Embryonic facial prominence (tissue), 1 donor: ENCODE data around the gene SP140.
"Not testable (repeated sequence)": the region's sequence is repeated elsewhere in the genome, so short reads cannot be mapped to it uniquely, and the experiment has no call there.

Source experiments
- DNase-seq: peaks from one replicate; pipeline ENCODE4 v3.0.0-alpha.2; 2016; ENCODE audit errors: extremely low spot score

SP140 gene

DNA sequence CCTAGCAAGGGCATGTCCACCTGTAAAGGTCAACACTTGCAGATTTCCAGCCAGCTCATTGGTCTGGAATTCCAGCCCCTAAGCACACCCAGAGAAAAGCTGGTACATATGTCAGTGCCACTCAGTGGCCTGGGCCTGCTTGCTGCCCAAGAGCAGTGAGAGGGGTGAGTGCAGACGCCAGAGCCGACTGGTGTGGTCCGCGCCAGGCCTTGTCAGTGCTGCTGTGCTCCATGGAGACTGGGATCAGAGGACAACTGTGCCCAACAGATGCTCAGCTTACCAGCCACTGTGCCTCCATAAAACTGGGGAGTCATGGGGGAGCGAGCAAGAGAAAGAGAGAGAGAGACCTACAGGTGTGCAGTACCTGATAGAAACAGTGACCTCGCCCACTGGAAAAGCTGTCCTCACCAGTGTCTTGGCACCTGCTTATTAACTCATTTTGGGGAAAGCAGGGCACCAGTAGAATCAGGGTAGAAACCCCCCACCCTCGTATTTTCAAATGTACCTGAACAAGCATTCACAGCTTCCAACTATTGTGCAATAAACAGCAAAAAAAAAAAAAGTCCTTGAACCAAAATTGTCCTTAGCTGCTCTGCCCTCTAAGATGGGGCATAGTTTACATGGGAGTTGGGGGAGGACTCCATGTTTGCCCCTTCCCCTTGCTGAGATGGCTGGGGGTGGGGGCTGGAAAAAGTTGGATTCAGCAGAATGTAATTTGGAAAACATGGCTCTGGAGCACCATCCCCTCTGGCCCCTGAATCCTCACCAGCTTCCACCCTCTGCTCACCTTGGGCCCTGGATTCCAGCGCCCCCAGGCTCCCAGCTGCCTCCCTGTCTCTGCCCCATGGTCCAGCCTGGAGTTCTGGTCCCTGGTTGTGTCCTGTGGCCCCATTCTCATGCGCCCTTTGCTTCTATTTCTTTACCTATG lies 100.0 kb downstream of the SP140 start:
- DNase-seq: no peak

DNA sequence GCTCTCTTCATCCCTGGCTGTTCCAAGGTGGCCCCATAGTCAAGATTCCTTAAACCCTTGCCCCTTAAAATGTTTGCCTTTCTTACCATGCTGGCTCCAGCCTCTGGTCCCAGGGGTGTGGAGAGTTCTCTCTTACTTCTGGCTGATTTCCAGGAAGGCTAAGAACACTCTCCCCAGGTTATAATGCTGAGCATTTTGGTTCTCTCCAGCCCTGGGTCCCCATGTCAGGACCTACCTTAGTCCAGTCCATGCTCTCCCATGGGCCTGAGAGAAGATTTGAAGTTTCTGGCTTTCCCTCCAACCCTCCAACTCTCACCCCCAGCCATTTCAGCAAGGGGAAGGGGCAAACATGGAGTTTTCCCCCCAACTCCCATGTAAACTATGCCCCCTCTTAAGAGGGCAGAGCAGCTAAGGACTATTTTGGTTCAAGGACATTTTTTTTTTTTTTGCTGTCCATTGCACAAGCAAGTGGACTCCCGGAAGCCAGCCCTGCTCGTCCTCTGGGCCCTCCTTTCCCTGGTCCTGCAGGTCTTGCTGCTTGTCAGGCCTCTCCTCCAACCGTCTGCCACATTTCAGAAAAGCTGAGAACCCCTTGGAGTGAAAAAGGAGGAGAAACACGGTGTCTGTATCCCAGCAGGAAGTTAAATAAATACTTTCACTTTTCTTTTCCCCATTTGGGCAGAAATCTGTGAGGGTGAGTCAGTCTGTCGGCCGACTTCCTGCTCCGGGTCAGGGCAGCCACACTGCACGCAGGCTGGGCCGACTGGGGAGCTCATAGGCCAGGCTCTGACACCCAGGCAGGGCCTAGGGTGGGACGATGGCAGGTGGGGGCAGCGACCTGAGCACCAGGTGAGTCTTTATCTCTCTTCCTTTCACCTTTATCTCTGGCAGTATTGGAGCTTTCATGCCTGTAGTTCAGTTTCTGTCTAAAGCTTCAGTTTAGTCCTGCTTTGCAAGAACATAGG lies 101.2 kb downstream of the SP140 start, which contains the start of gene SP140L:
SP140L (plus strand) TSS at position 741 of the 965 bp plus-strand sequence; CDS start at position 818, 77 bp downstream.
- no peak for DNase-seq

GRCh38 chr2:230327418-230328154 lies 102.0 kb downstream of the SP140 start:
- no peak for DNase-seq

GRCh38 chr2:230328155-230328458 lies 102.6 kb downstream of the SP140 start:
- DNase-seq: no peak

DNA sequence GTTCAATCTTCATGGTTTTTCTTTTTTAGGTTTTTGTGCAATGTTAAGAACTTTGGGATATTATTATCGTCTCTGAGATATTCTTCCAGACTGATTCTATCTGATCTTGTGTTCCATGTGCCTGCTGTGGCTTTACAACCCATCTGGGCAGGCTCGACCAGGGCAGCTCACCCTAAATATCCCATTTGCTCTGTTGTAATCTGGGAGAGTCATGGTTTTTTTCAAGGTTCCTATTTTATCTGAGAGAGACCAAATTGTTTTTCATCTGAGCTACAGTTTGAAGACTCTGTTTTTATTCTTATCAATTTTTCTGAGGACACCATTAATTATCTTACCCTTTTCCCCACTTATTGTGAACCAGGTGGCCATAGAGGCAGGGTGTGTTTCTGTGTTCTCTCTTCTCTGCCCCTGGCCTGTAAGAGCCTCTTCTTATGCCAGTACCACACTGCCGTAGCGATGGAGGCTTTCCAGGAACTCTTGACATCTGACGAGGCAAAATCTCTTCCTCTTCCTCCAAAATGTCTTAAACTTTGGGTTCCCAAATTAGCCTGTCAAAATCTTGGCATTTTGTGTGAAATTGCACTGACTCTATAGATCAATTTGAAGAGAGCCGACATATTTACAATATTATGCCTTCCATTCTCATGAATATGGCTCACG lies 104.5 kb downstream of the SP140 start:
- no peak for DNase-seq

GRCh38 chr2:230330725-230331124 lies 105.2 kb downstream of the SP140 start:
- DNase-seq: no peak

DNA sequence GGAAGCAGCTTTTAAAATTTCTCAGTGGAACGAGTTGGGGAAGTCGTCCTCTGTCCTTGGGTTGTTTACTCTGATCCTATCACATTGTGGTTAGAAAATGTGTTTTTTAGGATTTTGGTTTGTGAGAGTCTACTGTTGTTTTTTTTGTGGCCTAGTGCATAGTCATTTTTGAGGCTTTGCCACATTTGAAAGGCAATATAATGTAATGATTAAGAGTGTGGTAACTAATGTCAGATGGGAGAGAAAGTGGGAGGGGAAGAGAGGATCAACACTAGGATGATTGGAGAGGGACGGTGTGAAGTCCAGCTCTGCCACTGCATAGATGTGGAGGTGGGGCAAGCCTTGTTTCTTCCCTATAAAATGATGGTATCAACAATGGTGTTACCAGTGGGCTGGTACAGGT lies 109.9 kb downstream of the SP140 start:
- no peak for DNase-seq

GRCh38 chr2:230335864-230336506 lies 110.4 kb downstream of the SP140 start:
- no peak for DNase-seq

DNA sequence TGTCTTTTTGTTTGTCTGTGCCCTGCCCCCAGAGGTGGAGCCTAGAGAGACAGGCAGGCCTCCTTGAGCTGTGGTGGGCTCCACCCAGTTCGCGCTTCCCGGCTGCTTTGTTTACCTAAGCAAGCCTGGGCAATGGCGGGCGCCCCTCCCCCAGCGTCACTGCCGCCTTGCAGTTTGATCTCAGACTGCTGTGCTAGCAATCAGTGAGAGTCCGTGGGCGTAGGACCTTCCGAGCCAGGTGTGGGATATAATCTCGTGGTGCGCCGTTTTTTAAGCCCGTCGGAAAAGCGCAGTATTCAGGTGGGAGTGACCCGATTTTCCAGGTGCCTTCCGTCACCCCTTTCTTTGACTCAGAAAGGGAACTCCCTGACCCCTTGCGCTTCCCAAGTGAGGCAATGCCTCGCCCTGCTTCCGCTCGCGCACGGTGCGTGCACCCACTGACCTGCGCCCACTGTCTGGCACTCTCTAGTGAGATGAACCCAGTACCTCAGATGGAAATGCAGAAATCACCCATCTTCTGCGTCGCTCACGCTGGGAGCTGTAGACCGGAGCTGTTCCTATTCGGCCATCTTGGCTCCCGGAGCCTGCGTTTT lies 116.5 kb downstream of the SP140 start:
- not testable (repeated sequence) for DNase-seq

DNA sequence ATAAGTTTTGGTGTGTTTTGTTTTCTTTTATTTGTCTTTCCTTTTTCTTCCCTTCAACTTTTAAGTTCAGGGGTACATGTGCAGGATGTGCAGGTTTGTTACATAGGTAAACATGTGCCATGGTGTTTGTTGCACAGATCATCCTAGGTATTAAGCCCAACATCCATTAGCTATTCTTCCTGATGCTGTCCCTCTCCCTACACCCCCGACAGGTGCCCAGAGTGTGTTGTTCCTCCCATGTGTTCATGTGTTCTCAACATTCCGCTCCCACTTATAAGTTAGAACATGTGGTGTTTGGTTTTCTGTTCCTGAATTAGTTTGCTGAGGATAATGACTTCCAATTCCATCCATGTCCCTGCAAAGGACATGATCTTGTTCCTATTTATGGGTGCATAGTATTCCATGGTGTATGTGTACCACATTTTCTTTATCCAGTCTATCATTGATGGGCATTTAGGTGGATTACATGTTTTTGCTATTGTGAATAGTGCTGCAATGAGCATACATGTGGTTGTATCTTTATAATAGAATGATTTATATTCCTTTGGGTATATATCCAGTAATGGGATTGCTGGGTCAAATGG lies 117.6 kb downstream of the SP140 start:
- not testable (repeated sequence) for DNase-seq

DNA sequence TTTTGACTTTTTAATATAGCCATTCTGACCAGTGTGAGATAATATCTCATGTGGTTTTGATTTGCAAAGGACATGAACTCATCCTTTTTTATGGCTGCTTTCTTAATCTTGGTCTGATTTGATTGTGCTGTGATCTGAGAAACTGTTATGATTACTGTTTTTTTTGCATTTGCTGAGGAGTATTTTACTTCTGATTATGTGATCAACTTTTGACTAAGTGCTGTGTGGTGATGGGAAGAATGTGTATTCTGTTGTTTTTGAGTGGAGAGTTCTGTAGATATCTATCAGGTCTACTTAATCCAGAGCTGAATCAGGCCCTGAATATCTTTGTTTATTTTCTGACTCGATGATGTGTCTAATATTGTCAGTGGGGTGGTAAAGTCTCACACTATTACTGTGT lies 118.2 kb downstream of the SP140 start:
- no peak for DNase-seq

DNA sequence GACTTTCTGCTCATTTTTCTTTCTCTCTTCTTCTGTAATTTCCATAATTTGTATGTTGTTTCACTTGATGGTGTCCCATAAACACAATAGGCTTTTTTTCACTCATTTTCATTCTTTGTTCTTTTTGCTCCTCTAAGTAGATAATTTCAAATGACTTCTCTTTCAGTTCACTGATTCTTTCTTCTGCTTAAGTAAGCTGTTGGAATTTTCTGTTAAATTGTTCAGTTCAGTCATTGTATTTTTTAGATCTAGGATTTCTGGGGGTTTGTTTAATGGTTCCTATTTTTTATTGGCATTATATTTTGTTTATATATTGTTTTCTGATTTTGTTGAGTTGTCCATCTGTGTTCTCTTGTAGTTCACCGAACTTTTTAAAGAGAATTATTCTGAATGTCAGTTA lies 120.9 kb downstream of the SP140 start:
- no peak for DNase-seq

DNA sequence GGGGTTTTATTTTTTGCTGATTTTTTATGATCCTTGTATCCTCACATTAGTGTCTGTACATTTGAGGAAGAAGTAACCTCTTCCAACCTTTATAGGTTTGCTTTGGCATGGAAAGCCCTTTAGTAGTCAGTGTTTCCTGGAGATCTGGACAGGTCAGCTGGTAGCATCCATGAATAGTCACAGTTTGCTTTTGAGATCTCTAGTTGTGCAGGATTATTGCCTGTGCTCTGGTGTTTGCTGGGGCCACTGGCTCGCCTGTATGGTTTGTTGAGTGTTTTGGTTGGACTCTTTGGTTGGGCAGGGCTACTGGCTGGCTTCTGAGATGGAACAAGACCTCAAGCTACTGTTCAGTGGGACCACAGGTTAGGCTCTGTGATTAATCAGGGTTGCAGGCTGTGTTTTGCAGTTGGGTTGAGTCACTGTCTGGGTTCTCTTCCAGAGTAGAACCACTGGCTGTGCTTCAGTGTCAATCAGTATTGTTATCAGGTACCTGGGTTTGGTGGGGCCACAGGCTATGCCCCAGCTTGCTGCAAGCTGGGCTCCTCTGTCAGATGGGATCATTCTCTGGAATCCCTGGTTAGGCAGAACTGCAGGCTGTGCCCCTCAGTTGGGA lies 121.5 kb downstream of the SP140 start:
- DNase-seq: no peak

GRCh38 chr2:230347659-230348305 lies 122.2 kb downstream of the SP140 start:
- DNase-seq: no peak

GRCh38 chr2:230348787-230349186 lies 123.3 kb downstream of the SP140 start:
- DNase-seq: no peak

- DNase-seq: no peak
Measured at GRCh38 chr2:230356084-230356483, 130.5 kb downstream of the SP140 start.

DNA sequence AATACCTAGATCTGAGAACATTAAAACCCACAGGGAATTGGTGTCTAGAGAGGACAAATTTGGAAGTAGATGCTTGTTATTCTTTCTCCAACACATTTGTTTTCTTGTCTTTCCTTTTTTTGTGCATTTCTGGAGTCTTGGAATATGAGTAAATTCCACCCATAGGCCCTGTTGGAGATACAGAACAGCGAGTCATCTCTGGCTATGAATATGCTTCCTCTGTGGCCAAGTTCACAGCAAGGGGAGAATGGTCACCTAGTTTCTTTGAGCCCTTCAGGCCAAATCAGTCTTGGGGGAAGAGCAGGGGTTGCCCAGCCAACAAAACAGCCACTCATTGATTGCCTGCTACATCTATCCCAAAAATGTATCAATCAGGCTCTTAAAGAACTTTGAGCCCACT lies 132.8 kb downstream of the SP140 start:
- DNase-seq: no peak

DNA sequence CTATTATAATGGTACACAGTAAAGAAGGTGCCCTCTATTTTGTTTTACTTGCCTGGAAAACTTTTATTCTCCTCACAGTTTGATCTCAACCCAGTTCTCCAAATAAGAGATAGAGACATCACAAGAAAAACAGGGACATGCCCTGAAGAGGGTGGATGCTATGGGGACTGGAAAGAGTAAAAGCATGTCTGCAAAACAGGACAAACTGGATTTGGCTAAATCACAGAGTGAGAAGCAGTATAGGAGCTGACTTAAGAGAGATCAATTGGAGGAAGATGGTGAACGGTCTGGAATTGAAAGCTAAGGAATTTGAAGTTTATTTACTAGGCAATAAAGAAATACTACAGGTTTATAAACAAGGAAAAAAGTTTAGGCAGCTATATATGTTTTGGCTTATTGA lies 134.5 kb downstream of the SP140 start:
- no peak for DNase-seq
